HEK293T (cell line): ENCODE results near the gene SIK3.

Experiments used
- CTCF ChIA-PET: fragments of 350-600 bp; formaldehyde crosslinking; extraction: SDS; loops from one replicate; lab custom pipeline; 2021; ENCODE audit warnings: antibody characterized with exemption, inconsistent platforms; lab: Yijun Ruan, JAX
- POLR2A ChIA-PET: fragments of 350-600 bp; formaldehyde crosslinking; extraction: SDS; loops from one replicate; lab custom pipeline; 2020; ENCODE audit warnings: antibody characterized with exemption, inconsistent platforms; lab: Yijun Ruan, JAX
- DNase-seq: peaks from one replicate; pipeline ENCODE4 v3.0.0; 2012; ENCODE audit warnings: mixed read lengths; ENCODE audit errors: extremely low spot score
- ARNT ChIP-seq: fragments of 450-650 bp; IDR thresholded peaks from 2 replicates; pipeline ENCODE4 v1.6.1; 2017; ENCODE audit warnings: mild to moderate bottlenecking
- BHLHE40 ChIP-seq: fragments of 450-650 bp; IDR thresholded peaks from 2 replicates; pipeline ENCODE4 v1.6.1; 2016; ENCODE audit warnings: mild to moderate bottlenecking, moderate library complexity, borderline replicate concordance
- CTBP1 ChIP-seq: fragments of 450-650 bp; IDR thresholded peaks from 2 replicates; pipeline ENCODE4 v1.6.1; 2016; ENCODE audit warnings: borderline replicate concordance
- ELF4 ChIP-seq: fragments of 450-650 bp; IDR thresholded peaks from 2 replicates; pipeline ENCODE4 v1.6.1; 2017; ENCODE audit warnings: antibody characterized with exemption
- FOXA1 ChIP-seq: fragments of 450-650 bp; IDR thresholded peaks from 2 replicates; pipeline ENCODE4 v1.6.1; 2016; ENCODE audit warnings: mild to moderate bottlenecking
- FOXK2 ChIP-seq: fragments of 450-650 bp; IDR thresholded peaks from 2 replicates; pipeline ENCODE4 v1.6.1; 2016; ENCODE audit warnings: mild to moderate bottlenecking
- FOXM1 ChIP-seq: fragments of 450-650 bp; IDR thresholded peaks from 2 replicates; pipeline ENCODE4 v1.6.1; 2017; ENCODE audit warnings: mild to moderate bottlenecking, borderline replicate concordance
- HDGF ChIP-seq: fragments of 450-650 bp; IDR thresholded peaks from 2 replicates; pipeline ENCODE4 v1.6.1; 2017; ENCODE audit warnings: antibody characterized with exemption, borderline replicate concordance
- L3MBTL2 ChIP-seq: fragments of 450-650 bp; conservative IDR thresholded peaks from 2 replicates; pipeline ENCODE4 v1.6.1; 2016; ENCODE audit warnings: mild to moderate bottlenecking
- LEF1 ChIP-seq: fragments of 450-650 bp; IDR thresholded peaks from 2 replicates; pipeline ENCODE4 v1.6.1; 2017; ENCODE audit warnings: mild to moderate bottlenecking, borderline replicate concordance
- NFRKB ChIP-seq: fragments of 450-650 bp; IDR thresholded peaks from 2 replicates; pipeline ENCODE4 v1.6.1; 2016; ENCODE audit warnings: mild to moderate bottlenecking, moderate library complexity
- PKNOX1 ChIP-seq: fragments of 450-650 bp; IDR thresholded peaks from 2 replicates; pipeline ENCODE4 v1.6.1; 2016
- SP1 ChIP-seq: fragments of 450-650 bp; IDR thresholded peaks from 2 replicates; pipeline ENCODE4 v1.6.1; 2017
- SUZ12 ChIP-seq: fragments of 450-650 bp; IDR thresholded peaks from 2 replicates; pipeline ENCODE4 v1.6.1; 2016; ENCODE audit warnings: mild to moderate bottlenecking
- TARDBP ChIP-seq: fragments of 450-650 bp; IDR thresholded peaks from 2 replicates; pipeline ENCODE4 v1.6.1; 2016
- ZNF384 ChIP-seq: fragments of 450-650 bp; IDR thresholded peaks from 2 replicates; pipeline ENCODE4 v1.6.1; 2016

SIK3 gene

GRCh38 chr11:116869610-116870009 is 228.6 kb downstream of the SIK3 start:
- TF ChIP-seq CTBP1 (no peak), TARDBP (no peak), SP1 (no peak), L3MBTL2 (no peak), PKNOX1 (no peak), FOXA1 (no peak), LEF1 (no peak), ARNT (no peak), NFRKB (no peak), SUZ12 (no peak), BHLHE40 (no peak), ZNF384 (no peak), FOXK2 (no peak), ELF4 (no peak), FOXM1 (no peak), HDGF (no peak)
- no peak for DNase-seq
- ChIA-PET CTCF (interaction anchor here (0.5 kb wide), 1 partner anchor 236 kb away, joined by 3 read pairs; no protein-coding TSS in a partner anchor), POLR2A (no interaction called here)

DNA sequence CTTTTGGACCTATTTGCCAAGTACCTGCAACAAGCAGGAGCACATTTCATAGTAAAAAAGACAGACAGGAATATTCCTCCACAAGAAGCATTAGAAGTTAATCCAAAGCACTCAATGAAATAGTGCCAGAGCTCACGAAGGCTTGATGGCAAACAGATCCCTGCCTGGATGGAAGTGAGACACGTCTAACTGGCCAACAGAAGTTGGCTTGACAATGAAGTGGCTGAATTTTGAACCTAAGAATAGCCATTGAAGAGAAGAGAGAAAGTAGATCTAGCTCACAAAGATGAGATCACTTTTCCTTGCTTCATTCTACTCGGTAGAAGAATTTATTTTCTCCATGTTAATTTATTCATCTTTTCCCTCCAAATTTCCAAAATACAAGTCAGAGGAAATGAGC is 230.2 kb downstream of the SIK3 start:
- DNase-seq = no peak
- TF ChIP-seq L3MBTL2 (no peak), ZNF384 (no peak), BHLHE40 (no peak), TARDBP (no peak), ARNT (no peak), LEF1 (no peak), FOXM1 (no peak), ELF4 (no peak), PKNOX1 (no peak), SUZ12 (no peak), FOXK2 (no peak)
- ChIA-PET CTCF (no interaction called here), POLR2A (no interaction called here)

DNA sequence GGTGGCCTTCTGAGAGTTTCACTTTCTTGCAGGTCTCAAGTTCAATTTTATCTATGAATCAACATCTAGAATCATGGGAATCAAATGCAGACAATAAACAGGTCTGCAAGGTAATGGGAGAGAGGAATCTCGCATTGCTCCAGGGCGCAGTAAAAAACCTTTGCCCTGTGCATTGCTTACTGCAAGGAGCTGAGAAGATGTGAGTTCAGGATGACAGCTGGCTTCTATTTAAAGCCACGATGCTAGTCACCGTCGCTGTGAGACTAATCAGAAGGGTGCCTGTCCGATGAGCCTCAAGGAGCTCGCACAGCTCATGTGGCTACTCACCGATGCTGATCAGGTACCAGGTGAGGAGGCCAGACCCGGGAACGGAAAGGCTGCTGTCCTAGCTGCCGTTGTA is 230.6 kb downstream of the SIK3 start:
- DNase-seq = no peak
- CTCF ChIA-PET = no interaction called here
- POLR2A ChIA-PET = no interaction called here
- TF ChIP-seq PKNOX1 (no peak), SUZ12 (no peak), LEF1 (no peak), L3MBTL2 (no peak), ZNF384 (no peak), FOXM1 (no peak), SP1 (no peak), BHLHE40 (no peak), TARDBP (no peak), NFRKB (no peak)

GRCh38 chr11:116866804-116867455 is 231.3 kb downstream of the SIK3 start:
- DNase-seq = no peak
- ChIA-PET POLR2A (interaction anchor here (0.6 kb wide), 1 partner anchor 19 kb away, joined by 3 read pairs; no protein-coding TSS in a partner anchor), CTCF (interaction anchor here (1.0 to 1.1 kb wide), 2 partner anchors 13 to 31 kb away, joined by 3 to 4 read pairs; no protein-coding TSS in a partner anchor)
- TF ChIP-seq LEF1 = no peak
- no peak for TF ChIP-seq FOXK2
- no peak for TF ChIP-seq ELF4
- TF ChIP-seq ARNT = no peak
- no peak for TF ChIP-seq CTBP1
- TF ChIP-seq PKNOX1 = no peak
- TF ChIP-seq FOXA1 = no peak
- no peak for TF ChIP-seq NFRKB
- no peak for TF ChIP-seq SP1
- TF ChIP-seq ZNF384 = no peak
- TF ChIP-seq L3MBTL2 = no peak
- TF ChIP-seq SUZ12 = no peak
- TF ChIP-seq FOXM1 = no peak
- no peak for TF ChIP-seq HDGF
- TF ChIP-seq BHLHE40 = no peak
- TF ChIP-seq TARDBP = no peak

GRCh38 chr11:116865696-116866095 is 232.5 kb downstream of the SIK3 start:
- TF ChIP-seq ZNF384 (no peak), NFRKB (no peak), SUZ12 (no peak), CTBP1 (no peak), PKNOX1 (no peak), FOXK2 (no peak), SP1 (no peak), HDGF (no peak), ARNT (no peak), BHLHE40 (no peak), FOXA1 (no peak), ELF4 (no peak), TARDBP (no peak), LEF1 (no peak), FOXM1 (no peak), L3MBTL2 (no peak)
- CTCF ChIA-PET = interaction anchor here (1.1 kb wide), 1 partner anchor 30 kb away, joined by 4 read pairs; no protein-coding TSS in a partner anchor
- POLR2A ChIA-PET = no interaction called here
- no peak for DNase-seq
